Rectal smooth muscle tissue (tissue), 1 donor: ENCODE measurements around the gene SMPD3.
A peak's percentile ranks its signal among the peaks of the same experiment; 100 is the strongest.

ENCODE experiments used
- H3K27ac ChIP-seq: one replicate; pipeline ENCODE4 v1.7.0; 2013; ENCODE audit warnings: low read depth, low read length, inconsistent platforms
- H3K27me3 ChIP-seq: one replicate; pipeline ENCODE4 v1.7.0; 2013; ENCODE audit warnings: low read length; ENCODE audit not compliant: control insufficient read depth, insufficient read depth
- H3K36me3 ChIP-seq: one replicate; pipeline ENCODE4 v1.7.0; 2013; ENCODE audit warnings: low read length; ENCODE audit not compliant: control insufficient read depth, insufficient read depth
- H3K4me1 ChIP-seq: one replicate; pipeline ENCODE4 v1.7.0; 2013; ENCODE audit warnings: low read length; ENCODE audit not compliant: control insufficient read depth, insufficient read depth
- H3K4me3 ChIP-seq: one replicate; pipeline ENCODE4 v1.7.0; 2013; ENCODE audit warnings: low read length
- H3K9ac ChIP-seq: one replicate; pipeline ENCODE4 v1.7.0; 2013; ENCODE audit warnings: low read length

SMPD3 gene

DNA sequence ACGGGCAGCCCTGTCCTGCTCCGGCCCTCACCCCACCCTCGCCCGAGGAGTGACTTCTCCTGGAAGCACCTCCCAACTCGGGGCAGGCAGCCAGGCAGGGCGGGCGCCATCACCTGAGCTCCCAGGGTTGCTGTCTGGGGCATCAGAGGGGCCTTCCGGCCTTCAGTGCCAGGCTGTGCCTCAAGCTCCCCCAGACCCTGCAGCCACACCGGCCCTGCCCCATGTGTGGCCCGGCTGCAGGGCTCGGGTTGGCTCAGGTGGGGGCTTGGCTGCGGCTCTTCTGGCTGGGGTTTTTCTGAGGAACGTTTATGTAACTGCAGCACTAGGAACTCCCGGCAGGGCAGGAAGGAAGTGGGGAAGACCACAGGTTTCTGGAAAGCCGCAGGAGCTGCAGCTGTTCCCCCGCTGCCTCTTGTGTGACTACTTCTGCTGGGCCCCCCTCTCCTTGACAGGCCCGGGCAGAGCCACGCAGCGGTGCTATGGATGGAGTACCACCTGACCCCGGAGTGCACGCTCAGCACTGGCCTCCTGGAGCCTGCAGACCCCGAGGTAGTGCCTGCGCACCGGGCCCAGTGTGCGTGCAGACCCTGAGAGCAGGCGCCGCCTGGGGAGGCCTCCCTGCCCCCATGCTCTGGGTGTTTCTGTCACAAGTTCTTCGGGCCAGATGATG lies 91.9 kb downstream of the SMPD3 start:
- Histone ChIP-seq H3K27me3 (no peaks in the 10 kb centered on the region), H3K9ac (no peak overlapping the region), H3K36me3 (peaks cover 26% of the 10 kb centered on the region), H3K4me3 (no peak overlapping the region), H3K4me1 (no peaks in the 10 kb centered on the region), H3K27ac (no peak overlapping the region)

DNA sequence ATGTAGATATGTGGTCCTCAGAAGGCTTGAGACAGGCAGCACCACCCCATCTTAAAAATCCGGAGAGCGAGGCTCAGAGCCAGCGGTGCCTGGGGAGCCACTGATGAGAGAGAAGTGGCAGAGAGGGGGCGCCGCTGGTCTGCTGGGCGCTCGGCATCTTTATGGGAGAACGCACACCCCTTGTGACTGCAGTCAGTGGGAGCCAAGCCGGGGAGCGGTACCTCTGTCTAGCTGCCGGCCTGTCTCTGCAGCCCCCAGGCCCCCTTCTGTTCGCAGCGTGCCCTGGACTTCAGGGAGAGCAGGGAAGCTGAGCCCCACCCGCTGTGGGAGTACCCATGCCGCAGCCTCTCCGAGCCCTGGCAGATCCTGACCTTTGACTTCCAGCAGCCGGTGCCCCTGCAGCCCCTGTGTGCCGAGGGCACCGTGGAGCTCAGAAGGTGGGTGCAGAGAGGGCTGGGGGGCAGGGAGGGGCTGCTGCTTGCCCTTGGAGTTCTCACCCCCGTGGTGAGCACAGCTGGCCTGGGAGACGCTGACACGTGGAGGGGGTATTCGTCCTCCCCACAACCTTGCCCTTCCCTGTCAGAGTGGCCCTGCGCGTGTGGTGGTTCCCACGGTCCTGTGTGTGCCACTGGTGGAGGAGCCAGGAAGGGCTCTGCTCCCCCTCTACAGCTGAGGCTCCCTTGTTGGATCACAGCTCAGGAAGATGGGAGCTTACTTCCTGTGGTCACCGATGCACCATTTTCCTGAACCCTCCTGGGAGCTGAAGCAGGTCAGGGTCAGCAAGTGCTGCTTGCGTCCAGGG lies 92.7 kb downstream of the SMPD3 start:
- H3K4me3 ChIP-seq = no peak overlapping the region
- H3K9ac ChIP-seq = no peak overlapping the region
- H3K36me3 ChIP-seq = peaks cover 27% of the 10 kb centered on the region
- no peaks in the 10 kb centered on the region for H3K27me3 ChIP-seq
- no peak overlapping the region for H3K27ac ChIP-seq
- no peaks in the 10 kb centered on the region for H3K4me1 ChIP-seq

DNA sequence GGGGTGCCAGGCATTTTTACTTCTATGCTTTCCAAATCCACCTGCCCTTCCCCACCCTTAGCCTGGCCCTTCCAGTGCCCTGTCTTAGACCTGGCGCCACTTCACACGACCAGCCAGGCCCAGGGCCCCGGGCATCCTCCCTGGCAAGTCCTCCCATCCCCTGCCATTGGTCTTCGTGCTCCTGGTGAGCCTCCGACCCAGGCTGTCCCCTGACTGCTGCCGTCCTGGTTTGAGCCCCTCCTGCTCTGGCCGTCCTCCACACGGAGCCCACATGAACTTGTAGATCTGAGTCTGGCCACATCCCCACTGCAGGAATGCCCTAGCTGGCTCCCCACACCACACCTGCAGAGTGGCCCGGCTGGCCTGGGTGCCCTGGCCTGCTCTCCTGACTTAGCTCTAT lies 93.5 kb downstream of the SMPD3 start:
- Histone ChIP-seq H3K27me3 (no peaks in the 10 kb centered on the region), H3K36me3 (peaks cover 27% of the 10 kb centered on the region), H3K4me1 (no peaks in the 10 kb centered on the region), H3K4me3 (no peak overlapping the region), H3K9ac (no peak overlapping the region), H3K27ac (no peak overlapping the region)

DNA sequence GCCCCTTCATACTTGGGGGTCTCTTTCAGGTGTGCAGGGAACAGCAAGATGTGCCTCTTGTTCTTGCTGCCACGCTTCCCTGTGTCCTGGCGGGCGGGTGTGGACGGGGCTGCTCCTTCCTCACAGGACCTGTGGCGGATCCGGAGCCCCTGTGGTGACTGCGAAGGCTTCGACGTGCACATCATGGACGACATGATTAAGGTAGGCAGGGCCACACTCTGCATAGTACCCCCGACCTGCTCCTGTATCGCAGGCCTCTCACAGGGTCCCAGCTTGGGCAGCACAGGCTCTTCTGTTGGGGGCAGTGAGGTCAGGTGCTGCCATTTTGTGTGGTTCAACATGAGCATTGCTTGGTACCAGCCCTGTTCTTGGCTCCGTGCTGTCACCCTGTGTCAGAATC lies 94.9 kb downstream of the SMPD3 start:
- no peaks in the 10 kb centered on the region for H3K27me3 ChIP-seq
- no peak overlapping the region for H3K4me3 ChIP-seq
- no peaks in the 10 kb centered on the region for H3K4me1 ChIP-seq
- peaks cover 27% of the 10 kb centered on the region for H3K36me3 ChIP-seq
- H3K9ac ChIP-seq = no peak overlapping the region
- no peak overlapping the region for H3K27ac ChIP-seq

DNA sequence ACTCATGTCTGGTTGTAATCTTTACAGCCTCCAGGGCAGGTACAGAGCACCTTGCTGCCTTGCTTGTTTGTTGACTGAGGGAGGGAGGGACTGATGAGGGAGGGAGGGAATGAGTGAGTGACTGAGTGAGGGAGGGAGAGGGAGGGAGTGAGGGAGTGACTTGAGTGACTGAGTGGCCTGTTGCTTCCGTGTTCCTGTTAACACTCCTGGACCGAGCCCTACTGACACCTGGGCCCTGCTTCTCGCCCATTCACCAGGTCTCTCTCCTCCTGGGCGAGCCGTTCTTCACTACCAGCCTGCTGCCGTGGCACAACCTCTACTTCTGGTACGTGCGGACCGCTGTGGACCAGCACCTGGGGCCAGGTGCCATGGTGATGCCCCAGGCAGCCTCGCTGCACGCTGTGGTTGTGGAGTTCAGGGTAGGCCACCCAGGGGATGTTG lies 96.3 kb downstream of the SMPD3 start:
- no peaks in the 10 kb centered on the region for H3K4me1 ChIP-seq
- H3K4me3 ChIP-seq = peak overlapping the region; percentile 29
- H3K27ac ChIP-seq = no peak overlapping the region
- no peaks in the 10 kb centered on the region for H3K27me3 ChIP-seq
- H3K9ac ChIP-seq = no peak overlapping the region
- H3K36me3 ChIP-seq = peaks cover 22% of the 10 kb centered on the region

DNA sequence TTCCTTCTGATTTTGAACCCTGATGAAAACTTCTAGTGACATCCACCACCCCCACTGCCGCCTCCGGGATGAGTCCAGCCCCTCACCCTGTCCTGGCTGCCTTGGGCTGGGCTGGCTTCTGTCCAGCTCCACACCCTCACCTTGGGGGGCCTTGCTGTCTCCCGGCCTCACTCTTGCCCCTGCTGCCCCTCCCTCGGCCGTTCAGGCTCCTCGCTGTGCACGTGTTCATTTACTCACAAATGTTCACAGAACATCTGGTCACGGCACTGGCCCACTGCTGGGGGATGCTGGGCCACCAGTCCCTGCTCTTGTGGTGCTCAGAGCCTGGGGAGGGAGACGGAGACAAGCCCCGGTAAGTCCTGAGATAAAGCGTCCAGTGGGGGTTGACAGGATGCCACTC lies 96.8 kb downstream of the SMPD3 start:
- Histone ChIP-seq H3K27ac (no peak overlapping the region), H3K4me1 (no peaks in the 10 kb centered on the region), H3K4me3 (no peak overlapping the region), H3K36me3 (peaks cover 20% of the 10 kb centered on the region), H3K27me3 (no peaks in the 10 kb centered on the region), H3K9ac (no peak overlapping the region)

DNA sequence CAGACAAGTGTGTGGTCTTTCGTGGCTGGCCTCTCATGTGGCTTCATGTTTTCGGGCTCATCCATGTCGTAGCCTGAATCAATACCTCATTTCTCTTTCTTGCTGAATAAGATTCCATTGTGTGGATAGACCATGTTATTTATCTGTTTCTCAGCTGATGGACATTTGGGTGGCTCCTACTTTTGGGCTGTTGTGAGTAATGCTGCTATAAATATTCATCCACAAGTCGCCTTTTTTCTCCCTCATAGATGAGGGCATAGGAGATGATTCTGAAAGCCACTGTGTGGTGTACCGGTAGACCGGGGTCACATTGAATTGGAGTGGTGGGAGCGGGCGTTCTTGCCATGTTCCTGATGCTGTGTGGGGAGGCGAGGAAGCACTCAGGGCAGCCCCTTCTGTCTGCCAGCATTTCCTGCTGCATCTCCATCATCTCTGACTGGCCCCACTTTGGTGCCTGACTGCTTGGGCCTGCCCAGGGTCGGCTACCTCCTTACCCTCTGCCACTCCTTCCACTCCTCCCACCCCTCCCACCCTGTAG lies 97.4 kb downstream of the SMPD3 start:
- Histone ChIP-seq H3K27me3 (no peaks in the 10 kb centered on the region), H3K9ac (no peak overlapping the region), H3K4me1 (no peaks in the 10 kb centered on the region), H3K27ac (no peak overlapping the region), H3K36me3 (peaks cover 20% of the 10 kb centered on the region), H3K4me3 (no peak overlapping the region)

DNA sequence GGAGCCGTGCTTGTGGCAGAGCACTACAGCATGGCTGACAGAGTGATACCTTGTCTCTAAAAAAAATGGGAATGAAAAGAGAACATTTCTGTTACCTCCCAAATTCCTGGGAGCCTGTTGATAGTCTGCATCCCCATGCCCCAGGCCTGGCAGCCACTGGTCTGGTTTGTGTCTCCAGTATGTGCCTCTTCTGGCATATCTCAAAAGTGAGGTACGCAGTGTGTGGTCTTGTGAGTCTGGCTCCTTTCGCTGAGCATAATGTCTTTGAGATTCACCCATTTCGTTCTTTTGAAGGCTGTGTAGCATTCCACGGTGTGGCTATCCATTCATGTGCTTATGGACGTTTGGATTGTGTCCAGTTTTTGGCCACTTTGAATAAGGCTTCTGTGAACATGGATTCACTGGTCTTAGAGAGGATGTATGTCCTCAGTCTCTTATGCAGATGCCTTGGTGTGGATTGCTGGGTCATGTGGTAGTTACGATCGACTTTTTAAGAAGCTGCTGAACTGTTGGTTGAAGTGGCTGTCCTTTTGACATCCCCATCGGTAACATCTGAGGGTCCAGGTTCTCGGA lies 98.4 kb downstream of the SMPD3 start:
- no peaks in the 10 kb centered on the region for H3K27me3 ChIP-seq
- H3K36me3 ChIP-seq = peaks cover 18% of the 10 kb centered on the region

DNA sequence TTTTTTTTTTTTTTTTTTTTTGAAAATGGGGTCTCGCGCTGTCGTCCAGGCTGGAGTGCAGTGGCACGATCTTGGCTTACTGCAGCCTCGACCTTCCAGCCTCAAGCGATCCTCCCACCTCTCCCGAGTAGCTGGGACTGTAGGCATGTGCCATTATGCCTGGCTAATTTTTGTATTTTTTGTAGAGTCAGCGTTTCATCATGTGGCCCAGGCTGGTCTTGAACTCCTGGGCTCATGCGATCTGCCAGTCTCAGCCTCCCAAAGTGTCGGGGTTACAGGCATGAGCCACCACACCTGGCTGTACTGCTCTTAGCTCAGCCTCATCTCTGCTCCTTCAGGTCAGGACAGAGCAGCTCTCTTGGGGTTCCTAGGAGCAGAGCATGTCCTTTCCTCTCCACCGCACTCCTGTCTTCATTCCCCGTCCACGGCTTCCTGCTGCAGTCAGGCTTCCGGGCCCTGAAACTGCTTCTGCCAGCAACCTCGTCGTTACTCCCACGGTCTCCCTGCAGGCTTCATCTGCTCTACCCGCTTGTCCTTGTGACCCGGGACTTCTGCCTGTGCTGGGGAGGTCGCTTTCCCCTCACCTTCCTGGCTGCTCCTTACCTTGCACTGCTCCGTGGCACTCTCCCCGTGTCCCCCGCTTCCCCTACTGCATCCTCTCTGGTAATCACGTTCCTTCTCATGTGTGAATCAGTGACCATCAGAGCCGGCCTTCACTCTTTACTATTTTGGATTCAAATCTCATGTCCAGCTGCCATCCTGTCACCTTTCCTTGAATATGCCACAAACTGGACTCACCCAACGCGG lies 99.5 kb downstream of the SMPD3 start:
- peaks cover 15% of the 10 kb centered on the region for H3K36me3 ChIP-seq
- H3K4me3 ChIP-seq = no peak overlapping the region
- no peaks in the 10 kb centered on the region for H3K4me1 ChIP-seq
- H3K27ac ChIP-seq = no peak overlapping the region
- H3K27me3 ChIP-seq = no peaks in the 10 kb centered on the region
- H3K9ac ChIP-seq = no peak overlapping the region

More for the DNA sequence above, 98.4 kb downstream of the SMPD3 start:
- no peaks in the 10 kb centered on the region for H3K4me1 ChIP-seq
- no peak overlapping the region for H3K4me3 ChIP-seq
- H3K27ac ChIP-seq = no peak overlapping the region
- no peak overlapping the region for H3K9ac ChIP-seq

DNA sequence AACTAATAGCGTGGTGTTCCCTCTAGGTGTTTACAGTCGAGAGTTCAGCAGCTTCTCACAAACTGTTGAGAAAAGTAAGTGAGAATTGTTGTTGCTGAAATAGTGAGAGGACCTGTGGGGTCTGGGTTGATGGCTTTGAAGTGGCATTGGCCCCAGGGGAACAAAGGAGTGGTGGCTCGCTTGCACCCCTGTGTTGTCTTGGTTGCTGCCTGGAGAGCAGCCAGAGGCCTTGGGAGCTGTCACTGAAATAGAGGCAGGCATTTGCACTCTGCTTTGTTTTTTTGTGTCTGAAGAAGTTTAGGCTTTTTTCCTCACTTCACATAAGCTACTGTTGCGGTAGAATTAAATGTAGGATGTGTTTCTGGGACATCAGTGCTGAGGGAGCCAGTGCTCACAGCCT lies 100.7 kb downstream of the SMPD3 start:
- H3K36me3 ChIP-seq = peaks cover 11% of the 10 kb centered on the region
- no peak overlapping the region for H3K9ac ChIP-seq
- no peaks in the 10 kb centered on the region for H3K27me3 ChIP-seq
- no peaks in the 10 kb centered on the region for H3K4me1 ChIP-seq
- H3K4me3 ChIP-seq = no peak overlapping the region
- H3K27ac ChIP-seq = no peak overlapping the region

DNA sequence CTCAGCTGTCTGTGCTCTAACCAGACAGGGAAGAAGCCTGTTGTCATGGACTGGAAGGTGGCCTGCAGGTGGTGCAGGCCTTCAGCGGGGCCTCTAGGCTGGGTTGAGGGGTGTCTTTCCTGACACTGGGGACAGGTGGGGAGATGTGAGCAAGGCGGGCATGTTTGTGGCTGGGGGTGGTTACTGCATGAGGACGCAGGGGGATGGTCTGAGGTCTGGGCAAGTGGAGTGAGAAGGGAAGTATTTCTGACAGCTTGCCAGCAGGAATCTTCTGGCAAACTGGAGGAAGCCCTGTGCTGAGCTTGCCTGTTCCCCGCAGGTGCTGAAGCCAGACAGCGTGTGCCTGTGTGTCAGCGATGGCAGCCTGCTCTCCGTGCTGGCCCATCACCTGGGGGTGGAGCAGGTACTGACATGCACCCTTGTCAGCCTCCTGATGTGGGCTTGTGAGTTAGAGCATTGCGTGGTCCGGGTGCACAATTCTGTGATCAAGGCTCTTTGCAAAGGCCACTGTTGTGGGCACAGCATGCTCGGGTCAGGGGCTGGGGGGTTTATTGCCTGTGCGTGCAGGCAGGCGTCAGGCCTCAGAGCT lies 101.3 kb downstream of the SMPD3 start:
- H3K9ac ChIP-seq = no peak overlapping the region
- no peaks in the 10 kb centered on the region for H3K27me3 ChIP-seq
- H3K36me3 ChIP-seq = peaks cover 15% of the 10 kb centered on the region
- H3K4me1 ChIP-seq = no peaks in the 10 kb centered on the region
- H3K27ac ChIP-seq = no peak overlapping the region
- no peak overlapping the region for H3K4me3 ChIP-seq
